Lung (tissue), 12 donors: Measurements from ENCODE around the gene BRD4. TPM values are rescaled to one million over a fixed set of nuclear protein-coding genes. Genes with fewer than 3 reads are reported as not detected.
A peak's percentile ranks its signal among the peaks of the same experiment; 100 is the strongest.

Experiments used
- ATAC-seq: fragments of 200-7000 bp; cut with Tn5 transposase; one replicate; pipeline ENCODE4 v1.9.1; 2020; ENCODE audit warnings: moderate number of reproducible peaks; ENCODE audit not compliant: insufficient read depth, low FRiP score
- DNase-seq, 3 donors: peaks; one replicate each; pipeline ENCODE4 v3.0.0-alpha.2; 2013 to 2017
- H3K27ac ChIP-seq, 2 donors: one replicate each; pipeline ENCODE4 v1.5.1; 2013; ENCODE audit warnings: mild to moderate bottlenecking in 2 of 2, moderate library complexity in 2 of 2, control low read depth in 1 of 2, inconsistent platforms in 1 of 2, low read depth in 1 of 2, low read length in 1 of 2
- H3K27me3 ChIP-seq, 3 donors: one replicate each; pipeline ENCODE4 v1.5.1; 2013; ENCODE audit warnings: low read length in 2 of 3; ENCODE audit not compliant: control insufficient read depth in 3 of 3, insufficient read depth in 3 of 3
- H3K36me3 ChIP-seq, 4 donors: one replicate each; pipeline ENCODE4 v1.5.1; 2013; ENCODE audit warnings: low read length in 4 of 4, mild to moderate bottlenecking in 1 of 4, moderate library complexity in 1 of 4; ENCODE audit not compliant: control insufficient read depth in 4 of 4, insufficient read depth in 4 of 4
- H3K4me1 ChIP-seq, 5 donors: one replicate each; pipeline ENCODE4 v1.5.1; 2013; ENCODE audit warnings: low read length in 5 of 5, mild to moderate bottlenecking in 2 of 5, moderate library complexity in 1 of 5; ENCODE audit not compliant: control insufficient read depth in 5 of 5, insufficient read depth in 5 of 5
- H3K4me3 ChIP-seq: one replicate; pipeline ENCODE4 v1.5.1; 2013; ENCODE audit warnings: mild to moderate bottlenecking, control low read depth, moderate library complexity
- H3K9ac ChIP-seq, 2 donors: one replicate each; pipeline ENCODE4 v1.5.1; 2013; ENCODE audit warnings: low read length in 2 of 2, control low read depth in 1 of 2; ENCODE audit not compliant: insufficient read depth in 1 of 2
- H3K9me3 ChIP-seq, 4 donors: one replicate each; pipeline ENCODE4 v1.5.1; 2013; ENCODE audit warnings: low read length in 3 of 4, mild to moderate bottlenecking in 1 of 4, moderate library complexity in 1 of 4; ENCODE audit not compliant: control insufficient read depth in 4 of 4, insufficient read depth in 3 of 4
- WGBS, 2 donors: extraction: QIAGEN DNeasy Blood & Tissue Kit; methylation state at CpG; one replicate each; pipeline ENCODE4 v1.1.7; 2013; 5-methylcytosine and 5-hydroxymethylcytosine counted together
- polyA plus RNA-seq, 2 donors: library from polyadenylated mRNA; stranded (reverse); fragments of 200-250 nt; gene quantifications; one replicate each; pipeline ENCODE4 v1.2.1, GENCODE V29; 2013
- total RNA-seq, 2 donors: library from RNA; depleted of rRNA in 1 of 2; stranded (reverse); fragments of >200 nt in 1 of 2; gene quantifications; one replicate each; pipeline ENCODE4 v1.2.1, GENCODE V29; 2014 to 2021
- TF ChIP-seq, protein P1 (sequence below): IDR thresholded peaks from 2 replicates; pipeline ENCODE4 v1.5.1; 2012; ENCODE audit warnings: mild to moderate bottlenecking; ENCODE audit errors: control extremely low read depth, extremely low read depth
- donor health status: control.
- donor health status: control.
- donor health status: Bipolar disorder and iron deficiency.
- donor health status: healthy.
- donor health status: DM: yes; HTN: yes; CAD: no.

BRD4 gene
- total and polyA plus RNA-seq, 4 donors, result 23.2 to 89.0 (median 37.7) TPM

DNA sequence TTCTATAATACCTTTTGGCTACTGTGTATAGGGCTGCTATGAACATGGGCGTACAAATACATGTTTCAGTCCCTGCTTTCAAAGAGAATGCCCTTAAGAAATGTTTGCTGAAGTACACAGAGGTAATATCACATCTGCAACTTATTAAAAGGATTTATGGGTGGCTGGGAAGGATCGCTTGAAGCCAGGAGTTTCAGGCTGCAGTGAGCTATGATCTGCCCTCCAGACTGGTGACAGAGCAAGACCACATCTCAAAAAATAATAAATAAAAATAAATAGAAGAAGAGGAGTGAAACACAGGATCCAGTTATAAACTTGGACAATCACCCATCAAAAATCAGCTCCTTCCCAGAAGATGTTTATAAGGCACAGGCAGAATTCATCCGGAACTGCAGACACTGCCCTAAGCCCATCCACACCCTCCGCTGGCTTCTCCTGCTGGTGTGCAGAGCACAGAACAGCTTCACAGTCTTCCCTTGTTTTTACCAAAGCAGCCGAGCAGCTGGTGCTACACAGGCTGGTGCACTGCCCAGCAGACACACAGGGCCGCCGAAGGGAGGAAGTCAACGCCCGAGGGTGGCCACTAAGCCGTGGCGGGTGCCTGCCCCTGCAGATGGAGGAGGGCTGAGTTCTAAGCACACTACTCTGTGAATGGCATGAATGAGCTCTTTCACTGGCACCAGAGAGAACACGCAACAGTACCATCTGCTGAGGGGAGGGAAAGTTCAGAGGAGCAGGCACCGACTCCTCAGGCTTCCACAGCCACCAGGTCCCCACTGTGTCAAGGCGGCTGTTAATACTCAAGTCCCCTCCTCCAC, 44.0 kb downstream of the BRD4 start:
- TF ChIP-seq, protein P1, sequence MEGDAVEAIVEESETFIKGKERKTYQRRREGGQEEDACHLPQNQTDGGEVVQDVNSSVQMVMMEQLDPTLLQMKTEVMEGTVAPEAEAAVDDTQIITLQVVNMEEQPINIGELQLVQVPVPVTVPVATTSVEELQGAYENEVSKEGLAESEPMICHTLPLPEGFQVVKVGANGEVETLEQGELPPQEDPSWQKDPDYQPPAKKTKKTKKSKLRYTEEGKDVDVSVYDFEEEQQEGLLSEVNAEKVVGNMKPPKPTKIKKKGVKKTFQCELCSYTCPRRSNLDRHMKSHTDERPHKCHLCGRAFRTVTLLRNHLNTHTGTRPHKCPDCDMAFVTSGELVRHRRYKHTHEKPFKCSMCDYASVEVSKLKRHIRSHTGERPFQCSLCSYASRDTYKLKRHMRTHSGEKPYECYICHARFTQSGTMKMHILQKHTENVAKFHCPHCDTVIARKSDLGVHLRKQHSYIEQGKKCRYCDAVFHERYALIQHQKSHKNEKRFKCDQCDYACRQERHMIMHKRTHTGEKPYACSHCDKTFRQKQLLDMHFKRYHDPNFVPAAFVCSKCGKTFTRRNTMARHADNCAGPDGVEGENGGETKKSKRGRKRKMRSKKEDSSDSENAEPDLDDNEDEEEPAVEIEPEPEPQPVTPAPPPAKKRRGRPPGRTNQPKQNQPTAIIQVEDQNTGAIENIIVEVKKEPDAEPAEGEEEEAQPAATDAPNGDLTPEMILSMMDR, result no peak
- Histone ChIP-seq H3K27me3 (no peaks in the 10 kb centered on the region), H3K4me1 (peaks cover 42 to 78% (median 48%) of the 10 kb centered on the region in 5 donors), H3K4me3 (no peak overlapping the region), H3K27ac (peak overlapping the region in 1 of 2 donors; percentile 13), H3K36me3 (no peaks in the 10 kb centered on the region), H3K9ac (no peak overlapping the region), H3K9me3 (no peaks in the 10 kb centered on the region)
- ATAC-seq (no peak), DNase-seq (no peak)
- 31 to 37% methylated on average over 14 of the region's 14 CpGs for WGBS, 2 donors

DNA sequence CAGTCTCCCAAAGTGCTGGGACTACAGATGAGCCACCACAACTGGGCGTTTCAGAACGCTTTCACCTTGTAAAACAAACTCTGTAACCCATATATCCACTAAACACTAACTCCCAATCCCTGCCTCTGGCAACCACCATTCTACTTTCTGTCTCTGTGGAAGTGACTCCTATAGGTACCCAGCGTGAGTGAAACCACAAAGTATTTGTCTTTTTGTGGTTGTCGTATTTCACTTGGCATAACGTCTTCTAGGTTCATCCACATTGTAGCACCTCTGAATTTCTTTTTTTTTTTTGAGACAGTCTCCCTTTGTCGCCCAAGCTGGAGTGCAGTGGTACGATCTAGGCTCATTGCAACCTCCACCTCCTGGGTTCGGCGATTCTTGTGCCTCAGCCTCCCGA, 44.8 kb downstream of the BRD4 start:
- no peak overlapping the region for H3K4me3 ChIP-seq
- DNase-seq, result no peak
- no peak overlapping the region for H3K27ac ChIP-seq
- peaks cover 36 to 76% (median 44%) of the 10 kb centered on the region in 5 donors for H3K4me1 ChIP-seq
- no peaks in the 10 kb centered on the region for H3K27me3 ChIP-seq
- no peaks in the 10 kb centered on the region for H3K9me3 ChIP-seq
- no peak overlapping the region for H3K9ac ChIP-seq
- 77 to 78% methylated on average over 10 of the region's 10 CpGs for WGBS, 2 donors
- TF ChIP-seq, protein P1, result no peak
- no peak for ATAC-seq
- no peaks in the 10 kb centered on the region for H3K36me3 ChIP-seq

DNA sequence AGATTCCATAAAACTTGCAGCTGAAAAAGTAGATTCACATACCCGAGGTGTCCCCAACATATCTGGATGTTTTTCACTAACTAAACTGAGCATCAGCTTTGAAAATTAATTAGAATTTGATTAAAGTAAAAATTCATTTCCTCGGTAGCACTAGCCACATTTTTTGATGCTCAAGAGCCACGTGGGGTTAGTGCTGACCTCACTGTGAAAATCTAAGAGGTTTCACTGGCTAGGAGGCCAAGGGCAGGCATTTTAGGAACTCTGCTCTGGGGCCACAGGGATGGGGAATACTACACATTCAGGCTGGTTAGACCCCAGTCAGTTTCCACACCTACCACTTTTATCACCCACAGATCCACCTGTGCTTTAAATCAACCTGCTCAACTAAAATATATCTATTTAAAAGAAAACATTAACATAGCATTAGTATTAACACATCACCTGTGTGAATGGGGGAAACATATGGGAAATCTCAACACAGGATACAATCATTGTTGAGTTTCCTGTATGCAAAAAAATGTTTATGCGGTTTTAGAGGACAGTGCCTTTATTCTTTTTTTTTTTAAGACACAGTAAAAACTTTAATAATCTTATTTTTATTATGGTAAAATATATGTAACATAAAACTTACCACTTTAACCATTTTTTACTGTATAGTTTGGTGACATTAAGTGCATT, 45.5 kb downstream of the BRD4 start:
- H3K27ac ChIP-seq, result no peak overlapping the region
- H3K27me3 ChIP-seq, result no peaks in the 10 kb centered on the region
- H3K4me1 ChIP-seq, result peaks cover 41 to 77% (median 47%) of the 10 kb centered on the region in 5 donors
- no peak overlapping the region for H3K9ac ChIP-seq
- DNase-seq (no peak), ATAC-seq (no peak)
- TF ChIP-seq, protein P1, result no peak
- H3K4me3 ChIP-seq, result no peak overlapping the region
- WGBS, 2 donors, result 32 to 42% methylated on average over 4 of the region's 4 CpGs
- H3K36me3 ChIP-seq, result no peaks in the 10 kb centered on the region
- H3K9me3 ChIP-seq, result no peaks in the 10 kb centered on the region
